ENCODE results near the gene FSD1L. TPM values are rescaled to one million over a fixed set of nuclear protein-coding genes. Genes with fewer than 3 reads are reported as not detected.
A peak's percentile ranks its signal among the peaks of the same experiment; 100 is the strongest.

The FSD1L gene
- total RNA-seq, 3 donors from 2014 or later: 3.4 to 5.9 (median 5.2) TPM

- H3K4me1 ChIP-seq: no peaks in the 10 kb centered on the region
- no peak overlapping the region for H3K27ac ChIP-seq
- no peak for DNase-seq (ENCODE audit: low spot score in 2 of 2)
- no peaks in the 10 kb centered on the region for H3K9me3 ChIP-seq
- no peak overlapping the region for H3K4me3 ChIP-seq
- H3K27me3 ChIP-seq: no peaks in the 10 kb centered on the region
- intact Hi-C loops (cut with DNase I; ENCODE audit: low total_unique reads): no loop called here
- H3K36me3 ChIP-seq: no peaks in the 10 kb centered on the region
- TF ChIP-seq POLR2AphosphoS5 (IDR thresholded peaks at IDR 0.05) (no peak), POLR2A (IDR thresholded peaks at IDR 0.05) (no peak)
- TF ChIP-seq, protein P1, sequence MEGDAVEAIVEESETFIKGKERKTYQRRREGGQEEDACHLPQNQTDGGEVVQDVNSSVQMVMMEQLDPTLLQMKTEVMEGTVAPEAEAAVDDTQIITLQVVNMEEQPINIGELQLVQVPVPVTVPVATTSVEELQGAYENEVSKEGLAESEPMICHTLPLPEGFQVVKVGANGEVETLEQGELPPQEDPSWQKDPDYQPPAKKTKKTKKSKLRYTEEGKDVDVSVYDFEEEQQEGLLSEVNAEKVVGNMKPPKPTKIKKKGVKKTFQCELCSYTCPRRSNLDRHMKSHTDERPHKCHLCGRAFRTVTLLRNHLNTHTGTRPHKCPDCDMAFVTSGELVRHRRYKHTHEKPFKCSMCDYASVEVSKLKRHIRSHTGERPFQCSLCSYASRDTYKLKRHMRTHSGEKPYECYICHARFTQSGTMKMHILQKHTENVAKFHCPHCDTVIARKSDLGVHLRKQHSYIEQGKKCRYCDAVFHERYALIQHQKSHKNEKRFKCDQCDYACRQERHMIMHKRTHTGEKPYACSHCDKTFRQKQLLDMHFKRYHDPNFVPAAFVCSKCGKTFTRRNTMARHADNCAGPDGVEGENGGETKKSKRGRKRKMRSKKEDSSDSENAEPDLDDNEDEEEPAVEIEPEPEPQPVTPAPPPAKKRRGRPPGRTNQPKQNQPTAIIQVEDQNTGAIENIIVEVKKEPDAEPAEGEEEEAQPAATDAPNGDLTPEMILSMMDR (IDR thresholded peaks at IDR 0.05): no peak
Measured at GRCh38 chr9:105443121-105443520, 4.7 kb upstream of the FSD1L start.

- intact Hi-C loops (cut with DNase I; ENCODE audit: low total_unique reads): no loop called here
- Histone ChIP-seq H3K4me1 (peaks cover 0 to 5% of the 10 kb centered on the region in 2 donors), H3K4me3 (no peak overlapping the region), H3K36me3 (no peaks in the 10 kb centered on the region), H3K27ac (no peak overlapping the region), H3K27me3 (no peaks in the 10 kb centered on the region), H3K9me3 (no peaks in the 10 kb centered on the region)
- TF ChIP-seq POLR2AphosphoS5 (IDR thresholded peaks at IDR 0.05) (no peak), POLR2A (IDR thresholded peaks at IDR 0.05) (no peak)
- TF ChIP-seq, protein P1 (IDR thresholded peaks at IDR 0.05): no peak
- no peak for DNase-seq (ENCODE audit: low spot score in 2 of 2)
Measured at GRCh38 chr9:105444130-105444529, 3.7 kb upstream of the FSD1L start.

DNA sequence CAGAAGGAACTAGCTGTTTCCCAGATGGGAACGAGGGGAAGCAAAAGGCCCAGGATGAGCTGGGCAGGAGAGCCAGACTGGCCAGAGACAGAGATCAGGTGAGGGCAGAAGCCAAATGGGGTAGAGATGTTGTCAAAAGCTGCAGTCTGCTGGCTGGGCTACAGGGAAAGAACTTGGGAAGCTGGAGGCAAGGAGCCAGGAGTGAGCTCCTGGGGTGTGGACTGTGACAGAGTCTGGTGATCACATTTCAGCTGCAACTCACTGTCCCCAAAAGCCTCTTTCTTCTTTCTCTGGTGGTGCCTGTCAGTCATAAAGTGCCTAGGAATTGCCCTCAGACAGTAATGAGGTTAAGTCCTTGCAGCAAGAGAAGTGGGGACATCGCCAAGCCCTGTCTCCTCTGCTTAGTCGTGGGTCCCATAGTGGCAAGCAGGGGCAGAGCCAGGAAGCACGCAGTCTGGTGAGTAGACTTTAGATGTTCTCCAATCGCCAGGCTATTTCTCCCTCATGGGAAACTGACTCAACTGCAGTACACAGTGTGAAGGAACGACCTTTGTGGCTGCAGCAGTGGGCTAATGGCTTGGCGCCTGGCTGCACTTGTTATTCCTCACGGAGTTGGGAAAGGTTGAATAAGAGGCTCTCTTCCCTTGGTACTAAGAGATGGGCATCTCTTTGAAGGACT, 2.5 kb upstream of the FSD1L start:
- peaks cover 0 to 6% of the 10 kb centered on the region in 2 donors for H3K4me1 ChIP-seq
- H3K9me3 ChIP-seq: no peaks in the 10 kb centered on the region
- H3K27me3 ChIP-seq: no peaks in the 10 kb centered on the region
- no peak for TF ChIP-seq POLR2AphosphoS5 (IDR thresholded peaks at IDR 0.05)
- no peak for TF ChIP-seq POLR2A (IDR thresholded peaks at IDR 0.05)
- TF ChIP-seq, protein P1 (IDR thresholded peaks at IDR 0.05): no peak
- H3K4me3 ChIP-seq: no peak overlapping the region
- intact Hi-C loops (cut with DNase I; ENCODE audit: low total_unique reads): no loop called here
- no peak overlapping the region for H3K27ac ChIP-seq
- DNase-seq (ENCODE audit: low spot score in 2 of 2): no peak
- no peaks in the 10 kb centered on the region for H3K36me3 ChIP-seq

GRCh38 chr9:105447386-105447813, 434 bp upstream of the FSD1L start:
- intact Hi-C loops (cut with DNase I; ENCODE audit: low total_unique reads): no loop called here
- H3K27me3 ChIP-seq: no peaks in the 10 kb centered on the region
- no peak for DNase-seq (ENCODE audit: low spot score in 2 of 2)
- TF ChIP-seq POLR2A (IDR thresholded peaks at IDR 0.05) (no peak), POLR2AphosphoS5 (IDR thresholded peaks at IDR 0.05) (no peak)
- TF ChIP-seq, protein P1 (IDR thresholded peaks at IDR 0.05): no peak
- H3K27ac ChIP-seq: peak overlapping the region; percentile 71 to 89
- no peaks in the 10 kb centered on the region for H3K36me3 ChIP-seq
- H3K4me3 ChIP-seq: peak overlapping the region; percentile 77 to 99 (median 84)
- peaks cover 0 to 6% of the 10 kb centered on the region in 2 donors for H3K4me1 ChIP-seq
- H3K9me3 ChIP-seq: no peaks in the 10 kb centered on the region

GRCh38 chr9:105449081-105449480, 1.2 kb downstream of the FSD1L start:
- Histone ChIP-seq H3K27me3 (no peaks in the 10 kb centered on the region), H3K4me3 (peak overlapping the region in 2 of 3 donors; percentile 84 to 99), H3K36me3 (no peaks in the 10 kb centered on the region), H3K27ac (no peak overlapping the region), H3K4me1 (peaks cover 0 to 6% of the 10 kb centered on the region in 2 donors), H3K9me3 (no peaks in the 10 kb centered on the region)
- DNase-seq (ENCODE audit: low spot score in 2 of 2): no peak
- TF ChIP-seq POLR2AphosphoS5 (IDR thresholded peaks at IDR 0.05) (no peak), POLR2A (IDR thresholded peaks at IDR 0.05) (no peak)
- TF ChIP-seq, protein P1 (IDR thresholded peaks at IDR 0.05): no peak
- intact Hi-C loops (cut with DNase I; ENCODE audit: low total_unique reads): no loop called here
